GM18870 (cell line): ENCODE data around the gene CELF6.

Experiments used
- ATAC-seq: cut with Tn5 transposase; IDR thresholded peaks from one replicate; pipeline ENCODE4 v1.9.1; 2021; ENCODE audit warnings: moderate library complexity; ENCODE audit not compliant: unreplicated experiment

CELF6 gene

DNA sequence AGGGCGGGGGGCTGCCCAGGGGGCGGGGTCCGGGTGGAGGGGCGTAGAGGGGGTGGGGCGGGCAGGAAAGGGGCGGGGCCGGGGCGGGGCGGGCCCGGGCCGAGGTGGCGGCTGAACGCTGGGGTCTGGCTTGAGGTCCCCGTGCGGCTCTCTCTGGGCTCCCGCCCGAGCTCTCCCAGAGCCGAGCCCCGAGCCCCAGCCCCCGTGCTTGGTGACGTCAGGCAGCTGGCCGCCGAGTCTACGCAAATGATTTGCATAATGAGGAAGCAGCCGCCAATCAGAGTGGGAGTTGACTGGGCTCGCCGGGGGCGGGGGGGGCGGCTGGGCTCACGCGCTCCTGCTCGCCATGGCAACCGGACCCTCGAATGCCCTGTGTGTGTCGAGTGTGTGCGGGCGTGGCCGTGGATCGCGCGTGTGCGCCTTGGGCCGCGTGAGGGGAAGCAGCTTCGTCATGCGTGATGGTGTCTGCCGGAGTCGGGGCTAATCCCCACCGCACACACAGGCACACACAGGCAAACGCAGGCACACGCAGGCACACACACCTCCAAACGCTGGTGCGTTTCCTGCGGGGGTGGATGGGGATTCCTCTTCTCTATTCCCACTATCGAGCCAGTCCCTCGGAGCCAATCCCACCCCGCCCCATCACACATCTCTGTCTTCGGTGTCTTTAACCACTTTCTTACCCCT is at the start of gene CELF6:
CELF6 (minus strand) TSS at position 173 of the 687 bp plus-strand sequence. CDS start 283 bp downstream, outside the sequence.
- no peak for ATAC-seq

DNA sequence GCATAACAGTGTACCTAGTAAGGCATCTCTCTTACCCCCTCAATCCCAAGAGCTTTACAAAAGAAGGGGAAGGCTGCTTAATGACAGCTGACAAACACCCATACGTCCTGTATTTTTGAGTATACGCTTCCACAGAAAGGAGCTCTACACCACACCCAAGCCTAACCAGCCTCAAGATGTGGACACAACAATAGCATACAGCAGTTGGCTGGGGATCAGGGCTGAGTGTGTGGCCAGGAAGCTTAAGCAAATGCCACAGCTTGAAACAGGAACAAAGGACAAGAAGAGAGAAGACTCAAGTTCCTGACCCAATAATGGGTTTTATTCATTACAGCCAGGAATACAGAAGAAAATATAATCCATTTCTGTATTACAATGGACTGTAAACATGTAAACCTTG is 48.9 kb upstream of the CELF6 start:
- no peak for ATAC-seq

DNA sequence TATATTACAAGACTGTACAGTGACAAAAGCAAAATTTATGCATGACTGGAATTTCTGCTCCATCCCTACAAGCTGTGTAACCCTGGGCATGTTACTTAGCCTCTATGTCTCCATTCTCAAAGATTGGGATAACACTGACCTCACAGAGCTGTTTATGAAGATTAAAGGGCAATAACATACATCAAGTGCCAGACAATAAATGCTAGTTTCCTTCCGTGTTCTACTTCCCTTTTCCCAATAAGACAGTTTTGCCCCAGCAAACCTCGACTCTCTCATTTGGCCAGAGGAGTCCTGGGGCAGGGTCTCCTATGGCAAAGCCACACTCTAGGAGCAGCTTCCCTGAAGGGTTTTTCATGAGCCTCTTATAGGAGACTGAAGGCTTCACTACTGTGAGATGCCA is 48.4 kb upstream of the CELF6 start:
- no peak for ATAC-seq

DNA sequence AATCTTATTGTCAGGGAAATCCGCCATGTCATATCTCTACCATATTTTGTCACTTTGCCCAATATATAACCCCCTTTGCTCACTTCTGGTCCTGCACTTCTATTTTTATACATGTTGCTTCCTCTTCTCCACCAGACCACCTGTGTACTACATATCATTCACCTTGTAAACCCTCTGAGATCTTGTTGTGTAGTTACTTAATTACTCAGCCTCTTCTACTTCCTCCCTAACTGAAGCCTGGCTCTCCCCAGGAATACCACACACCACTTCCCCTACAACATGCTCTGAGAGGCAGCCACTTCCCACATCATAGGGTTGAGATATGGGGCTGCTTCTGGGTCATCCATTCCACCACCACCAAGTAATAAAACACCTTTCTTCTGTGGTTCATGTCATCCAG is 45.9 kb upstream of the CELF6 start:
- ATAC-seq: peak; percentile 94

DNA sequence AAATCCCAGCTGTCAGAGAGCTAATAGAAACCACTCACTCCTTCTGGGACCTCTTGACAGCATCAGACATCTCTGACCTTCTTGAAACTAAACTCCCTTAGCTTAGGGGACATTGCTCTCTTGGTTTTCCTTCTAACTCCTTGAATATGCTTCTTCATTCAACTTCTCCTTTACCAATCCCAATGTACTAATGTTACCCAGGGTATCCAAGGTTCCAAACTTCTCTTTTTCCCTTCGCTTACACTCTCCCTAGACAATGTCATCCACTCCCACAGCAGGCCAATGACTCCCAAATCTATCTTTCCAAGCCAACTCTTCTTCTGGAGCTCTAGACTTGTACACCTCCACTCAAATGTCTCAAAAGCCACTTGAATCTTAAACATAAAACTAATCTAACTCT is 41.2 kb upstream of the CELF6 start:
- ATAC-seq: no peak

DNA sequence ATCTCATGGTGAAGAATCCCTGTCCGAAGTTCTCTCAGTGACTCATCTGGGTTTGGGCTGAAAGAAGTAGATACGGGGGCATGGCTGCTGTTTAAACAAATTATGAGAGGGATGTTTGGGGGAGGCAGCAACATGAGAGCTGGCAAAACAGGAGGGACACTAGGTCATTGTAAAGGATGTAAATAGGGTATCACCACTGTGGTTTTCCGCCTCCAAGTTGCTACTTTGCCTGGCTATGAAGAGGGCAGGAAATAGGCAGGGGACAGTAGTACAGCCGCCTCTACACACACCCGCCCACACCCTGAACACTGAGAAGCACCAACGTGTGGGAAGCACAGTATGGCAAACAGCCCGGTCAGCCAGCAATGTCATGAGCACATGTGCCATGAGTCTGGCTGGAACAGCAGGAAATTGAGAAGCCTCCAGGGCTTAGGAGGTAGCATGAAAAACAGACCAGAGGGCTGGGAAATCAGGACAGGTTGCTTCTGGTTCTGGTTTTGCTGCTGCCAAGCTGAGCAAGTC is 38.8 kb upstream of the CELF6 start:
- no peak for ATAC-seq

DNA sequence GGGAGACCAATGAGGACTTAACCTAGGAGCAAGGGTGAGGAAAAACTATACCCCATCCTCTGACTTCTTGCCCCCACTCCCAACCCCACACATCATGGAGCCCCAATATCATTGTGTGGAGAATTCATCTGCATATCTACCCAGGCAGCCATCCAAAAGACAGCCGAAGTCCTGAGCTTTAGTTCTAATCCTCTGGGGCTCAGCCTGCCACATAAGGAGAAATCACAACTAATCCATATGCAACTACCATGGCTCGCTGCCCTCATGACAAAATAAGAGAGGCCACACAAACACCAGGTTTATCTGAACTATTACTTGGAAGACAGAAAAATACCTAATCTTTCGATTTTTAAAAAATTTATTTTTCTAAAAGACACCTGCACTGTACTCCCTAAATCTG is 38.2 kb upstream of the CELF6 start:
- ATAC-seq: no peak

DNA sequence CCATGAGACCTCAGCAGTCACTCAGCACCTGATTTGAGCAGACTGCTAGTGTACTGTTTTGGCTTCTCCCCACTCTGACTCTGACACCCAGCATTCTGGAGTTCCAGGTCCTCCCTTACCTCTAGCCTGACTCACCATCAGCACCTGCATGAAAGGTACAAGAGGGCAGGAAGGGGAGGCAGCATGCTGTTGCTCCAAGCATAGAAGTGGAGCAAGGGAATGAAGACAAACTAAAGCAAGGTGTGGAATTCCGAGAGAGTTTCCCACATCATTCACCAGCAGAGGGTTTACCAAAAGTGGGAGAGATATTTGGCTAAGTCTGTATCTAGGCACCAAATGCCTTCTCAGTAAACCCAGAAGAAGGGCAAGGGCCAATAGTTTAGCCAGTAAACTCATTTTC is 34.5 kb upstream of the CELF6 start:
- ATAC-seq: no peak

DNA sequence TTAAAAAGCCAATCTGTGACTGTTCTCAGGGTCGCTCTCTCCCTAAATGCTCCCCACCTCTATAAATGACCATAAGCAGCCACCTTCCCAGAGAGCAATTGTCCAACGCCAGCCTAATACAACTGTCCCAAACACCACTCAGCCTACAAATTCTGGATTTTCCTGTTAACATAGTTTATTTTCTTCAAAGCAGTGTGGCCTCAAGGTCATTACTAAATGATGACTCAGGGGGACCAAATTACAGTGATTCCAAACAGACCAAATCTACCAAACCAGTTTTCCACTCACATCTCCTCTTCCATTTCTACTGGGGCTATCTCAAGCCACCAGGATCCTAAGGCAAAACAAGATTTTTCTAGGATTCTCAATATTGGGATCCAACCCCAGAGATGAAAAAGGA is 33.3 kb upstream of the CELF6 start:
- ATAC-seq: no peak

DNA sequence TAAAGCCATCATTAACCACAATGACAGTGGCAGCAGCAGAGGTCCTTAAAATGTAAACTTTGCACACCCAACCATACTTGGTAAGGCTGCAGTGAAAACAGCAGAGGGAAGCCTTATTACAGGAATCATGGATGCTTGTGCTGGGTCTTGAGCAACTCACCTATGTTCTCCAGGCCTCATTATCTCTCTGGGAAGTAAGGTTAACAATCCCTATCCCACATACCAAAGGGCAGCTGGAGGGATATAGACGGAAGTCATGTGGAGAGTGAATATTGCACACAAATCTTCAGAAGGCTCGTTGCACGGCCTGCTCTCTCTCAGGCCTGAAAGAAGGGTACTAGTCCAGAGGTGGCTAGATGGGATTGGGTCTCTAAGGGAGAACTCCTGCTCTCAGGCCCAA is 25.8 kb upstream of the CELF6 start:
- ATAC-seq: no peak

DNA sequence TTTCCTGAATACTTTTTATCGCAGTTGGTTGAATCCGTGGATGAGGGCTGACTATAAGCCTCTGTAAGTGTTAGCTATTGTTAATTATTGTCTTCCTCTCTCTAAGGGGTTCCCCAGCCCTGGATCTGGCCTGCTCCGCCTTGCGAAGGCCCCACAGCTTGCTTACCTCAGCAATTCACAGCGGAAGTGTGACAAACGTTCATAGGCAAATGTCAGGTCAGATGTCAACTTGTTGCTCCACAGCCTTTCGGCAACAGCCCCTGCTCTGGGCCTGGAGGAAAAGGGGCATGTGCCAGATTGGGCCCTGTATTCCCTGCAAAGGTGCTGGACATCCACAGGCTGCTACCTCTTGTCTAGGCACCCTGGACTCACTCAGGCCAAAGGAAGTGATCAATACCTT is 25.3 kb upstream of the CELF6 start:
- no peak for ATAC-seq

DNA sequence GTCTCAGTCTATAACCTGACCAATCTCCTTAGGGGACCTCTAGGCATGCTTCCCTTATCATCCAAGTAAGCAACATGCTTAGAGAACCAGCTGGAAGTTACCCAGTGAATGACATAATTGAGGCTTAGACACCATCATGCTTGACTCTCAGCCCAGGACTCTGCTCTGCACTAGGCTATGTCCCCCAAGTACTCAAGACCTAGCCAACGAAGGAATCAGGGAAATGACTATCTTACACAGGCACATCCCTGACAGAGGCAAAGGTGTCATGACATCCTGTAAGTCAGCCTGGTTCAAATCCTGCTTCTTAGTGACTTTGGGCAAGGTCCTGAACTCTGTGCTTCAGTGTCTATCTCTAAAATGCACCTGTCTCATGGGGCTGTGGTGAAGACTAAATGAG is 24.6 kb upstream of the CELF6 start:
- ATAC-seq: no peak

DNA sequence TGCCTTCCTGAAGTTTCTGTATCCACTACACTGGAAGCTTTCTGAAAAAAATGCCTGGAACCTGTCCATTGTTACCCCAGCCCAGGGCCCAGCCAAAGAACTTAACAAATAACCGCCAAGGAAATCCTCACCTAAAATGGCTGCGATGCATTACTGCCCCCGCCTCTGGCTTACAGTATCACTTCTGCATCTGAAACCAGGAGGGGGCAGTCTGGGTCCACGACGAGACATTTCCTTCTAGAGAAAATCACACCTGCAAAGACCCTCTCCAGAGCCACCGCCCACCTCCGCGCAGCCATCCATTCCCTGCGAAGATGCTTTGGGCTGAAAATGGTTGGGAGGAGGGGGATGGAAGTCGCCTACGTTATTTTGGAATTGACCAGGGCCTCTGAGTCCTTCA is 22.4 kb upstream of the CELF6 start:
- no peak for ATAC-seq

DNA sequence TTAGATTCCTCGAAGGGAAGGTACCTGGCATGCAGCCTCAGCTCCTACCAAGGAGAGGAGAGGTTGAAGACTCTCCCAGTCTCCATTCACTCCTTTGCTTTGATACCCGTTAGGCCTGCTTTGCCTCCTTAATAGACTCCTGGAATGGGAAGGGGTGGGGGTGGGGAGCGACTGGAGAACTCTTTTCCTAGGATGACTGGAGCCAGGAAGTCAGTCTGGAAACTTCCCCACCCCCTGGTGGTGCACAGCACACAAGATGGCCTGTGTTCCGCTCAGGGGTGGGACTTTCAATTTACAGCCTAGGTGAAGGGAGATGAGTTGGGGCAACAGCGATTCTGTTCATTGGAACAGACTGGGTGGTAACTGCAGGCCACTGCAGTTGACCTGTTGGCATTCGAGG is 21.4 kb upstream of the CELF6 start:
- ATAC-seq: no peak

DNA sequence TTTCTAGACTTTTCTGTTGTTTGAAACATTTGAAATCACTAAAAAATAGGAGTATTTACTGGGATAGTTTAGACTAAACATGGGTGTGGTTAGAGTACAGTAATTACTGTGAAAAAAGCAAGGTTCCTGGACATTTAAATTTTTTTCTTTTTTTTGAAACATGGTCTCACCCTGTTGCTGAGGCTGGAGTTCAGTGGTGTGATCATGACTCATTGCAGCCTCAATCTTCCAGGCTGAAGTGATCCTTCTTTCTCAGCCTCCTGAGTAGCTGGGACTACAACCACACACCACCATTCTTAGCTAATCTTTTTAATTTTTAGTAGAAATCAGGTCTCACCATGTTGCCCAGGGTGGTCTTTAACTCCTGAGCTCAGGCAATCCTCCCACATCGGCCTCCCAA is 20.4 kb upstream of the CELF6 start:
- no peak for ATAC-seq

DNA sequence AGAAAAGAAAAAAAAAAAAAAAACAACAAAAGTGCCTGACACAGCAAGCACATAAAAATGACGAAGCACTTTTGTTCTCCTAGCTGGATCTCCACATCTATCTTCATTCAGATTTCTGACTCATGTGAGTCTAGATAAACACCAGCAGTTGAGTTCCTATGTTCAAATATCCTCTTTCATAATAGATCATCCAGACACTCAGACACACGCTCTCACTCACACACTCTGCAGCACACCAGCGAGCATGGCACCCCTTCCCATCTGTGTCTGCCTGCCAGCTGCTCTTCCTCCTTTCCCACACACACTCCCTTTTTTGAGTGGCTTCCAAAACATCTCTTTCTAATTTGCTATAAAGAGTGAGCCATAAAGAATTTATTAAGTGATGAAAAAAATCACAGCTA is 19.8 kb upstream of the CELF6 start:
- ATAC-seq: no peak

DNA sequence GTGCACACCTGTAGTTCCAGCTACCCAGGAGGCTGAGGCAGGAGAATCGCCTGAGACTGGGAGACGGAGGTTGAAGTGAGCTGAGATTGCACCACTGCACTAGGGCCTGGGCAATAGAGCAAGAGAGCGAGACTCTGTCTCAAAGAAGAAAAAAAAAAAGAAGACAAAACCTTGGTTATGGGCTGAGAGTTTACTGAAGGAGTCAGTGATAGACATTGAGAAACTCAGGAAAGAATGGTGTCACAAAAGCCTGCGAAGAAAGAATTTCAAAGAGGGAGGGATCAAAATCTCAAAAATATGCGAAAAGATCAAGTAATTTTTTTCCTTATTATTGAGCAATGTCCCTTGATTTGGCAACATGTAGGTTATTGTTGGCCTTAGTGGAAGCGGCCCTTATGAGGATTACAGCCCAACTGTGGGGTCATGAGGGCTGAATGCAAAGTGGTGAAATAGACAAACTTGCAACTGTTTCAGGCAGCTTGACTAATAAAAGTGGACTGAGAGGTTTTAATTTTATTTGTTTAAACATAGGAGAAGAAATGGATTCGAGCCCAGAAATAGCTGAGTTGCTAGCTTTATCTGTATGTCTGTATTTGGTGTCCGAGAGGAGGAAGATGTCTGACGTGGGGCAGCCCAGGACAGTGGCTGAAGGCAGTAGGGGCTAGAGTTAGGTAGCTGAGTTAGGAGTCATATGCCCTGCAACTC is 18.8 kb upstream of the CELF6 start:
- ATAC-seq: no peak

DNA sequence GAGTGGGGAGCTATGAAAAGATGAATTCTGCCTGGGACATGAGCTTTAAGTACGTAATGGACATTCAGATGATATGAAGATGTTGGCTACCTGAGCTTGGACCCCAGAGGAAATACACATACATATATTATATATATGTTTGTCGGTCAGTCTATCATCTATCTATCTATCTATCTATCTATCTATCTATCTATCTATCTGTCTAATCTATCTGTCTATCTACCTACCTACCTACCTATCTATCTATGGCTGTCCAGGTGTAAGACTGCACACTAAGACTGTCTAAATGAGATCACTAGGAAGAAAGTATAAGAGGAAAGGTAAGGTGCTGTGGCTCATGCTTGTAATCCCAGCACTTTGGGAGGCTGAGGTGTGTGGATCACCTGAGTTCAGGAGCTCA is 18.2 kb upstream of the CELF6 start:
- no peak for ATAC-seq

DNA sequence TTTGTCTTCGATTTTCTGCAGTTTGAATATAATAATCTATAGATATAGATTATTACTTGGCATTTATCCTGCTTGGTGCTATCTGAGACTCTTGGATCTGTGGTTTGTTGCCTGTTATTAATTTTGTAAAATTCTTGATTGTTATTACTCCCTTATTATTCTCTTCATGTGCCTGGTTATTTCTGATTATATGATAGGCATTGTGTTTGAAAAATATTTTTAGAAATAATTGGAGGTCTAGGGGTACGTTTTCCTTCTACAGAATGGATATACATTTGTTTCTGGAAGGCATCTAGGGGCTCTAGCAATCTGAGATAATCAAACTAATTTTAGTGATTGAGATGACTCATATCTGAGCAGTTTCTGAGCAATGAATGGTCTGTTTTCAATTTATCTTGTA is 14.9 kb upstream of the CELF6 start:
- ATAC-seq: no peak

DNA sequence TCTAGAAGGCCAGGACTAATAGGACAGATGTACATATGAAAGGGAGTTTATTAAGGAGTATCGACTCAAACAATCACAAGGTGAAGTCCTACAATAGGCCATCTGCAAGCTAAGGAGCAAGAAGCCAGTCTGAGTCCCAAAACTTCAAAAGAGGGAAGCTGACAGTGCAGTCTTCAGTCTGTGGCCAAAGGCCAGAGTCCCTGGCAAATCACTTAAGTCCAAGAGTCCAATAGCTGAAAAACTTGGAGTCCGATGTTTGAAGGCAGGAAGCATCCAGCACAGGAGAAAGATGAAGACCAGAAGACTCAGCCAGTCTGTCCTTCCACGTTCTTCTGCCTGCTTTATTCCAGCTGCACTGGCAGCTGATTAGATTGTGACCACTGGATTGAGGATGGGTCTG is 11.1 kb upstream of the CELF6 start:
- ATAC-seq: no peak

DNA sequence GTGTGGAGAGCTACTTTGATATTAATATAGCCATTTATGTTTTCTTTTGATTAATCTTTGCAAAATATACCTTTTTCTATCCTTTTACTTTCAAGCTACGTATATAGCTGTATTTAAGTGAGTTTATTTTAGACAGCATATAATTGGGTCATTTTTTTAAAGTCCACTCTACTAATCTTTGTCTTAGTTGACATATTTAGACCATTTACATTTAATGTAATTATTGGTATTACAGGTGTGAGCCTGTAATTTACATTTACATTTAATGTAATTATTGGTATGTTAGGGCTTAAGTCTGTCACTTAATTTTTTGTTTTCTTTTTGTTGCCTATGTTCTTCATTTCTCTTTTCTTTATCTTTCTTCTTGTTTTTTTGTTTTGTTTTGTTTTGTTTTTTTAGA is 3.8 kb upstream of the CELF6 start:
- no peak for ATAC-seq

DNA sequence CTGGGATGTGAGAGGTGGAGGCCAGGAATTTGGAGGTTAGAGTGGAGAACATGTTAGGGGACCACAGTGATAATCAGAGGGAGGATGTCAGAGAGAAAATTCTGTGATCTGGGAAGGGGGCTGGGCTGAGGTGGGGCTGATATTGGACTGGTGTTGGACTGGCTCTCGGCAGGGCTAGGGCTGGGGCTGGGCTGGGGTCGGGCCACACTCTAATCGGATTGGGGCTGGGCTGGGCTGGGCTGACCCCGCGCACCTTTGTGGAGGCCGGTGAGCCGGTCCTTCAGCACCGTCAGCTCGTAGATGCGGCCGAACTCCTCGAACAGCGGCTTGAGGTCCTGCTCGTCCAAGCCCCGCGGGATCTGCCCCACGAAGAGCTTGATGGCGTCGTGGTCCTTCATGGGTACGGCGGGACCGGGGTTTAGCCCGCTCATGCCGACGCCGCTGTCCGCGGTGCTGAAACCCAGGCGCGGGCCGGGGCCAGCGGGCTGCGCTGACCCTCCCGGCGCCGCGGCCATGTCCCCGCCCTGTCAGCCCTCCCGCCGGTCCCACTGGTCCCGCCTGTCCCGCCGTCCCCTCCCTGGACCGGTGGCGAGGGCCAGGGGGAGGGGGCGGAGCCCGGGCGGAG is 485 bp downstream of the CELF6 start:
- ATAC-seq: no peak
